T-helper 1 cell treated with Interleukin-12 subunit alpha and Interleukin-12 subunit beta and Interleukin-4 antibody, amounts not matched to agents 30 μg/mL and 1 μg/mL, for 36 hours (primary cell): ENCODE results near the gene DCANP1.
"Not testable (repeated sequence)": the region's sequence is repeated elsewhere in the genome, so short reads cannot be mapped to it uniquely, and the experiment has no call there.

Source experiments
- H3K27ac Mint-ChIP-seq: one replicate; pipeline ENCODE4 v1.8.0; 2021; ENCODE audit warnings: mild to moderate bottlenecking, mixed read lengths
- H3K27me3 Mint-ChIP-seq: one replicate; pipeline ENCODE4 v1.8.0; 2021; ENCODE audit warnings: low read depth, mixed read lengths
- H3K36me3 Mint-ChIP-seq: one replicate; pipeline ENCODE4 v1.8.0; 2021; ENCODE audit warnings: low read depth, mixed read lengths
- H3K4me1 Mint-ChIP-seq: one replicate; pipeline ENCODE4 v1.8.0; 2021; ENCODE audit warnings: low read depth, mixed read lengths
- H3K4me3 Mint-ChIP-seq: one replicate; pipeline ENCODE4 v1.8.0; 2021; ENCODE audit warnings: mild to moderate bottlenecking, moderate library complexity, mixed read lengths
- H3K9me3 Mint-ChIP-seq: one replicate; pipeline ENCODE4 v1.8.0; 2021; ENCODE audit warnings: mixed read lengths

DCANP1 gene

DNA sequence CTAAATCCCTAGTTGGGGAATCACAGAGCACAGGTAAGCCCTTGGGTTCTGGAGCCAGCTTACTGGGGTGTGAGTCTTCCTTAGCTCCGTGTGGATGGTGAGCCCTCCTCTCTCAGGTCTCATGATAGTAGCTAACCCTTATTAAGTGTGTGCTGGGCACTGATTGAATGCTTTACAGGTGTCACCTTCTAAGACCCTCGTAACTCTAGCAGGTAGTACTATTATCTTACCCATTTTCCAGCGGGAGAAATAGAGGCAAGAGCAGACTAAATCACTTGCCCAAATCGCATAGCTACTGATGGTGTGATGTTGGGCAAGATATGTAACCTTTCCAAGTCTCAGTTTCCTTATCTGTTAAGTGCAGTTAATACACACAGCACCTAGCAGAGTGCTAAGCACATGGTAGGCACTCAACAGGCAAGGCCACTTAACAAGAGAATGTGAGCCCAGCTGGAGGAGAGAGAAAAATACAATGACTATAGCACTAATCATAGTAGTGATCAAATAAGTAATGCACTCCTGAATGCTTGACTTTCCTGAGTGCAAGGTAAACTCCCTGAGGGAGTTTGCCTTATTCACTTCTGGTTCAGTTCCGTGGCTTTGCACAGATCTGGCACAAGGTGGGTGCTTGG is at the start of gene DCANP1:
Gene DCANP1 (minus strand): TSS at position 51 of the 632 bp plus-strand sequence. CDS start 240 bp downstream, outside the sequence.
- H3K9me3 Mint-ChIP-seq = no peaks in the 10 kb centered on the region
- H3K27me3 Mint-ChIP-seq = peaks cover 4% of the 10 kb centered on the region

DNA sequence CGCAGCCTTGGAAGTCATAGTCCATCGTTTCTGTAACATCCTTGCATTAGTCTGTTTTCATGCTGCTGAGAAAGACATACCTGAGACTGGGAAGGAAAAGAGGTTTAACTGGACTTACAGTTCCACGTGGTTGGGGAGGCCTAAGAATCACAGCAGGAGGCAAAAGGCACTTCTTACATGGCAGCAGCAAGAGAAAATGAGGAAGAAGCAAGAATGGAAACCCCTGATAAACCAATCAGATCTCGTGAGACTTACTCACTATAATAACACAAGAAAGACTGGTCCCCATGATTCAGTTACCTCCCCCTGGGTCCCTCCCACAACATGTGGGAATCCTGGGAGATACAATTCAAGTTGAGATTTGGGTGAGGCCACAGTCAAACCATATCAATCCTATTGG is 48.4 kb upstream of the DCANP1 start:
- H3K36me3 Mint-ChIP-seq, H3K27ac Mint-ChIP-seq, H3K4me3 Mint-ChIP-seq, H3K9me3 Mint-ChIP-seq, H3K4me1 Mint-ChIP-seq: not testable (repeated sequence)
- peaks cover 71% of the 10 kb centered on the region for H3K27me3 Mint-ChIP-seq

More for the DNA sequence above, at the start of gene DCANP1:
- no peaks in the 10 kb centered on the region for H3K36me3 Mint-ChIP-seq
- H3K27ac Mint-ChIP-seq = no peak within 1 kb of the TSS
- no peaks in the 10 kb centered on the region for H3K4me1 Mint-ChIP-seq
- no peak within 1 kb of the TSS for H3K4me3 Mint-ChIP-seq

DNA sequence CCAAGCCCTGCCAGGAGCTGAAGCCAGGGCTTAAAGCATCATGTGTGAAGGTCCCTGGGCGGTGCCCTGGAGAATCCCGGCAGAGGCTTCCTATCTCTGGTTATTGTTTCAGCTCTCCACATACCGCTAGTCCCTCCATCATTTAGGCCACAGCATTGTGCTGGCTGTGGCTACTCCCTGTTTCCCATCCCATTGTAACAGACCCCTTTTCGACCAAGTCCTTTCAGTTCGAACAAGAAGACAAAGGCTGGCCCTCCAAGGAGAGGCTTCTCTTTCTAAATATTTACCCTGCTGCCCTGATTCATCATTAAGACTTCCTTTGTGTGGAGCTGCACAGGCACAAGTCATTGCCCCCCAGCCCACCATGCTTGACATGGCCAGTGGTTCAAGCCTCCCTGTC is 47.0 kb upstream of the DCANP1 start:
- Mint-ChIP-seq H3K27me3 (peaks cover 74% of the 10 kb centered on the region), H3K4me1 (peaks cover 2% of the 10 kb centered on the region), H3K4me3 (no peak overlapping the region), H3K36me3 (no peaks in the 10 kb centered on the region), H3K27ac (no peak overlapping the region), H3K9me3 (no peaks in the 10 kb centered on the region)

DNA sequence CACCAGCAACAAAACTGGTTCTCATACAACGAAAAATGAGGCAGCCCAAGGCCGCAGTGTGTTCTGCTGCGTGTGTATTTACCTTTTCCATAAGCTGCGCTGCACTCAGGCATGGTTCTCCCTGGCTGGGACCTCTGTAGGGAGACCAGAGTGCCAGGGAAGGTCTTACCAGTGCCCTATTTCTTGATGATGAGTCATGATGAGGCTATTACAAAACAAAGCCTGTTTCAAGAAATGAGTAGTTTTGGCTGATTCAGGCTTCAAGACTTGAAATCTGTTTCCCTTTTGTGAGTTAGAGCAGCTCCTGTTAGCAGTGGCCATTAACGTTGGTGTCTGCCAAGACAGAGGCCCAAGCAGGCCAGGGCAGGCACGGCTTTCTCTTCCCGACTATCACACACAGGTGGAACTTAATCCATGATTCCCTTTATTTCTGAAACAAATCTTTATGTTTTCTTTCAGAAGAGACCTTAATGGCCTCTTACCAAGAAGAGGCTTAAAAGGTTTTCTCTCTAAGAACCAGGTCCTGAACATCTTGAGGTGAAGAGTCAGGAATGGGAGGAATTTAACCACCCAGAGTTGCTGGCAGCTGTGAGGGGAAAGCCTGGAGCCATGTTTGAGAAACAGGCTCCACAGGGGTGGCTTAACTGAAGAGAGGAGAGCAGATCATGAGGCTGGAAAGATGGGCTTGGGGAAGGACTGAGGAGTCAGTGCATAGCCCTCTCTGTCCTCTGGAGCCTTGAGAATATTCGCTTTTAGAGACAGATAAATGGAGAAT is 46.4 kb upstream of the DCANP1 start:
- Mint-ChIP-seq H3K27ac (no peak overlapping the region), H3K4me3 (no peak overlapping the region), H3K36me3 (no peaks in the 10 kb centered on the region), H3K9me3 (no peaks in the 10 kb centered on the region), H3K4me1 (peaks cover 2% of the 10 kb centered on the region), H3K27me3 (peaks cover 77% of the 10 kb centered on the region)

GRCh38 chr5:135492319-135492626 is 45.1 kb upstream of the DCANP1 start:
- H3K4me3 Mint-ChIP-seq = no peak overlapping the region
- no peaks in the 10 kb centered on the region for H3K36me3 Mint-ChIP-seq
- peaks cover 2% of the 10 kb centered on the region for H3K4me1 Mint-ChIP-seq
- H3K27me3 Mint-ChIP-seq = peaks cover 90% of the 10 kb centered on the region
- no peaks in the 10 kb centered on the region for H3K9me3 Mint-ChIP-seq
- H3K27ac Mint-ChIP-seq = no peak overlapping the region

GRCh38 chr5:135491552-135492318 is 44.6 kb upstream of the DCANP1 start:
- Mint-ChIP-seq H3K4me3 (no peak overlapping the region), H3K27me3 (peaks cover 91% of the 10 kb centered on the region), H3K9me3 (no peaks in the 10 kb centered on the region), H3K4me1 (peaks cover 2% of the 10 kb centered on the region), H3K36me3 (no peaks in the 10 kb centered on the region), H3K27ac (no peak overlapping the region)

DNA sequence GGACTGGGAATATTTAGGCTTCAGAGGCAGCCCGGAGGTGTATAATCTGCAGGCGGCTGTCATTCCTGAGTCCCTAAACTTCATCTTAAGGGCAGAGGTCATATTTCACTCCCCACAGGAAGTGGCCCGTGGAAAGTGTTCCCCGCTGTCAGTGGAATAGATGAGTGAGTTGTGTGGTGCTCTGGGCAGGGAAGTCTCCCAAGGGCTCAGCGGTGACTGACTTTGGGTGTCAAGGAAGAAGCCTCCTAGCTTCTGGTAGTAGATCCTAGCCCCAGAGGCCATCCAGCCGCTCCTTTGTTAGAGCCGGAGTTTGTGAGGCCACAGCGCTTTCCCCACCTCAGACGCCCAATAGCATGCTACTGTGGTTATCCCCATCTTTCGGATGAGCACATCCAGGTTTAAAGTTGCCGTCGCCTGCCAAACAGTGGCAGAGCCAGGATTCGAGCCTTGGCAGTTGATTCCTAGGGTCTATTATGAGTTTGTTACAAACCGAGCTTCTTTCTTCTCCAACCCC is 43.9 kb upstream of the DCANP1 start:
- Mint-ChIP-seq H3K9me3 (no peaks in the 10 kb centered on the region), H3K27me3 (peaks cover 94% of the 10 kb centered on the region), H3K4me1 (peaks cover 2% of the 10 kb centered on the region), H3K36me3 (no peaks in the 10 kb centered on the region), H3K4me3 (no peak overlapping the region), H3K27ac (no peak overlapping the region)

DNA sequence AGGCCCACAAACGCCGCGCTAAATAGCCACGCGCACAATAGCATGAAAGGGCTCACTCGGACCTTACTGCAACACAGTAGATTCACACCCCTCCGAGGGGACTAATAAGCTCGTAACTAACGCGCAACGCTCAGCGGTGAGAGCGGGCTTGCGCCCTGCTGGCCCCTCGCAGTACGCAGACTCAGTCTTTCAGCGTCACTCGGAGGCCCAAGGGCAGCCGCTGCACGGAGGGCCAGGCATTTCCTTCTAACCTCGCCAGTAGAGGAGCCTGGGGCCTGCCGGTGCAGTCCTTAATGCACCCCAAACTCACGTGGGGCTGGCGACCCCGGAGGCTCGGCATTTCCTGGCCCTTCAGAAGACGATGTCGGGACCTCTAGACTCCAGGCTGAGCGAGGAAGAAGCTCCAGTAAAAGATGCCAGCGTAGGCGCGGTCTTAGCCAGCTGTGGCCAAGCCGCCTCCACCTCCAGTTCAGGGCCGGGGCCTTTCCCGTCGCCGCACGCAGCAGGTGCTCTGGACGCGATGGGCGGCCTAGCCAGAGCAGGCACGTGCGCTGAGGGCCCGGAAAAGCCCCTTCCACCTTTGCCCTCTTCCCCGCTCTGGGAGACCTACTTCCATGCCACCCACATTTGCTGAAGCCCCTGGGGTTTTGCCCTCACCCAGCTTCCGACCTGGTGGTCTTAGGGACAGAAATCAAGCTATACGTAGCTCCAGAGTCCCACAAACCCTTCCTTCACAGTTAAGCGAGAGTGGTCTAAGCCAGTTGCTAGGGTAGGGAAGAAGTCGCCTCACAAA is 43.3 kb upstream of the DCANP1 start:
- Mint-ChIP-seq H3K4me3 (no peak overlapping the region), H3K9me3 (no peaks in the 10 kb centered on the region), H3K27ac (no peak overlapping the region), H3K4me1 (peaks cover 2% of the 10 kb centered on the region), H3K27me3 (peaks cover 97% of the 10 kb centered on the region), H3K36me3 (no peaks in the 10 kb centered on the region)

DNA sequence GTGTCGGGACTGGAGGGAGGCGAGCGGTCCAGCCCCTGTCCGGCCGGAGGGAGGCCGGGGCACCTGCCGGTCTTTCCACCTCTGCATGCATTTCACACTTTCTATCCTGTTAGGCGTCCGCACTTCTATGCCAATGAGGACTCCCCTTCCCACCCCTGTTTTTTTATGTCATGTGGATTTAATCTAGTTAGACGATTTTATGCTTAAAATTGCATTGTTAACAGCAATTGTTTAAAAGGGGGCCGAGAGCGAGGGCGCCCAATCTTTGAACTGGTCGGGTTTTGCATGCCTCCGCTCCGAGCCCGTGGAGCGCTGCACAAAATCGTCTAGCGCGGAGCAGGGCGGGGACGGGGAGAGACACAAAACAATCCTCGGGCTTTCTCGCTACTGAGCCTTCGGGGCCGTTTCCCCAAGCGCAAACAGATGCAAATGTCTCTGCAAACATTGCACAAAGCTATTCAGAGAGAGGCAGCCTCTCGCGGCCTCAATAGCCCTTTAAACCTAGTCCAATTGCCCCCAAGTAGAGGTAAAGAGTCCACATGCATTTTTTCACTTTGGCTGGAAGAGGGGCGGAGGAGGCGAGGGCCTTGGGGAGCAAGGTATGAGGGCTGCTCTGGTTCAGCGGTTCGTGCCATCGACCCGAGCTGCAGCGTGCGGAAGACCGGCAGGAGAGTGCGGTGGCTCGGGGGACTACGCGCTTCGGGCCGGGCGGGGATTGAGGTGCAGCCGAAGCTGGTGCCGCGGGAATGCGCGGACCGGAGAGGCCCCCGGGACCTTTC is 42.5 kb upstream of the DCANP1 start:
- no peaks in the 10 kb centered on the region for H3K36me3 Mint-ChIP-seq
- peaks cover 2% of the 10 kb centered on the region for H3K4me1 Mint-ChIP-seq
- peaks cover 92% of the 10 kb centered on the region for H3K27me3 Mint-ChIP-seq
- H3K9me3 Mint-ChIP-seq = no peaks in the 10 kb centered on the region
- H3K27ac Mint-ChIP-seq = no peak overlapping the region
- H3K4me3 Mint-ChIP-seq = no peak overlapping the region

DNA sequence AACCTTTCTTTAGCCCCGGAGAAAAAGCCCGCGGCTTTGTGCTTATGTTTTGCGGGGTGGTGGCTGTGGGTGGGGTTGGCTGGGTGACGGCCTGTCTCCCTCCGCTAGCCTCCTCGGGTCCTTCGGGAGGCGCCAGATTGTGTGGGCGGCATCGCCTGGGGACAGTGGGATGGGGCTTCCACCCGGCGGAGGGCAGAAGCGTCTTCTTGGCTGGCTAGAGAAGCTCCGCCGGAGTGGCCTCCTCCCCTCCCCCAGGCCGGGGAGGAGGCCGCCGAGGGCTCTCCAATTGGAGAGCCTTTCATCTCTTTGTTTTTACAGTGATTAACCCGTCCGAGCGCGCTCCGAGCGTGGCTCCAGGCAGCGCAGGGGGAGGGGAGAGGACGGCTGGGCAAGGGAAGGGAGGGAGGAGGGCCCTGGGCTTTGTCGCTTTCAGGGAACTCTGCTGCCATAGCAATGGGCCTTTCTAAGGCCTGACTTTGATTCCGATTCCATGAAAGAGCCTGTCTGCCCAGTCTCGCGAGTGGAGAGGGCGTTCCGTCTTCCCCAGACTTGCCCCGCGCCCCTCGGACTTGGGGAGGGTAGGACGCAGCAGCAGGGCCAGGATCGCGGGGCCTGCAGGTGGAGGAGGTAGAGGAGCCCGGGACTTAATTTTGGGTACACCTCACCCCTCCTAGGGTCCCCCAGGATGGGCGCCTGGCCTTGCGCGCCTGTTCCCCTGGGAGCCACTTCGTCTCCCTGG is 41.7 kb upstream of the DCANP1 start:
- Mint-ChIP-seq H3K27ac (no peak overlapping the region), H3K4me1 (peaks cover 2% of the 10 kb centered on the region), H3K36me3 (no peaks in the 10 kb centered on the region), H3K9me3 (no peaks in the 10 kb centered on the region), H3K27me3 (peaks cover 86% of the 10 kb centered on the region), H3K4me3 (no peak overlapping the region)

GRCh38 chr5:135487839-135488514 is 40.8 kb upstream of the DCANP1 start:
- Mint-ChIP-seq H3K27ac (no peak overlapping the region), H3K4me3 (no peak overlapping the region), H3K4me1 (peaks cover 2% of the 10 kb centered on the region), H3K9me3 (no peaks in the 10 kb centered on the region), H3K36me3 (no peaks in the 10 kb centered on the region), H3K27me3 (peaks cover 78% of the 10 kb centered on the region)

DNA sequence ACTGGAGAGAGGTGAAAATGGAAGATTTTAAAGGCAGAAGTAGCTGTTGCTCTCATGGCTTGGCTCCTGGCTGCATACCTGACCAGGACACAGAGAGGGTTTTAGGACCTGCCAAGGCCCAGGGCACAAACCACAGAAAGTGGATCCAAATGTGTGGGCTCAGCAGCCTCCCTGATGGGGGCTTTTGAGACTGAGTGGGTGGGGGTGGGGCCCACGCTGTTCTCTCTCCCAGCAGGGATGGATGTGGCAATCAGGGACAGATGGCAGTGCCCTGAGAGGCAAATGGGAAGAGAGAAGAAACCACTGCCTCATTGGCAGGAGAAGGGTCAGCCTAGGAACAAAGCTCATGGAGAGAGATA is 39.9 kb upstream of the DCANP1 start:
- no peak overlapping the region for H3K27ac Mint-ChIP-seq
- H3K27me3 Mint-ChIP-seq = peaks cover 68% of the 10 kb centered on the region
- H3K36me3 Mint-ChIP-seq = no peaks in the 10 kb centered on the region
- H3K4me1 Mint-ChIP-seq = peaks cover 2% of the 10 kb centered on the region
- H3K4me3 Mint-ChIP-seq = no peak overlapping the region
- no peaks in the 10 kb centered on the region for H3K9me3 Mint-ChIP-seq
